ENCODE measurements around the gene BCL2L14. TPM values are rescaled to one million over a fixed set of nuclear protein-coding genes. Genes with fewer than 3 reads are reported as not detected.

The BCL2L14 gene
- total and polyA plus RNA-seq, 9 of the 15 experiments (the other 6 are each of a cell fraction or from before 2014, with no cell fraction given), result not detected

DNA sequence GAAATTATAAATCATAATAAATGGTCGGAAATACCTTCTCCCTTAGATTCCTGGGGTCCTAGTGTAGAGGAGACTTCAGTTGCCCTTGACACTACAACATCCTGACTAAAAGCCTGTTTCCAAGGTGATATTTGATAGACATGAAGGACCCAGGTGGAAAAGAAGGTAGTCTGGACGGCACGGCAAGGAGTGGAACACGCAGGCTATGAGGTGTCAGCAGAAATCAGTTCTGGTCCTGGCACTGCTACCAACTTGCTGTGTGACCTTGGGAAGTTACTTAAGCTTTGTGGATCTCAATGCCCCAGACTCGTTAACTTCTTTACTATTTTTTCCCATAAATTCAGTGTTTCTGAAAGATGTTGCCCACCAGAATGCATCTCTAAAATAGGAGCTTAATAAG, 36.9 kb upstream of the BCL2L14 start (continued):
- TF ChIP-seq PCBP2 (IDR thresholded peaks at IDR 0.05; ENCODE audit: low read depth, low read length, poor library complexity, severe bottlenecking), result no peak

DNA sequence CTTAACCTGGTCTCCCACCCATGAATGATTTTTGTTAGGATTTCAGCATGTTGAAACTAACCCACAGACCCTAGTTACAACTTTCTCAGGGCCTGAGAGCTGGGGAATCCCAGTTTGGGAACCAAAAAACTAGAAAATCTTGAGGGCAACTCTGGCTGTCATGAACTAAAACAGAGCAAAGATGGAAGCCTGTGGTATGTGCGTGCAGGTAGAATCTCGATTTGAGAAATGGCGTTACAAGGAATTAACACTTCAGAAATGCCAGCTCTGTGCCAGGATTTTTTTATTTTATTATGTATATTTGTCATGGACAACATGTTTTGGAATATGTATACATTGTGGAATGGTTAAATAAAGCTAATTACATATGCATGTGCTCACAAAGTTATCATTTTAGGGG, 36.4 kb upstream of the BCL2L14 start:
- no peaks in the 10 kb centered on the region for H3K4me1 ChIP-seq (replicated peaks in 1 of 2; ENCODE audit: control insufficient read depth in 2 of 2, insufficient read depth in 2 of 2, low read length in 2 of 2)
- in situ Hi-C loops (cut with MboI) (no loop called here), intact Hi-C loops (cut with micrococcal nuclease) (loop anchor here (10.0 kb wide), 1 partner anchor 480 kb away; no protein-coding TSS in a partner anchor)
- no peaks in the 10 kb centered on the region for H3K79me2 ChIP-seq (ENCODE audit: control insufficient read depth, insufficient read depth, low read length)
- no peaks in the 10 kb centered on the region for H3K9me3 ChIP-seq (replicated peaks; ENCODE audit: control insufficient read depth, insufficient read depth, low read depth, low read length)
- H3K27ac ChIP-seq (ENCODE audit: extremely low read depth, low read depth, low read length), result no peak overlapping the region
- TF ChIP-seq, protein P1, sequence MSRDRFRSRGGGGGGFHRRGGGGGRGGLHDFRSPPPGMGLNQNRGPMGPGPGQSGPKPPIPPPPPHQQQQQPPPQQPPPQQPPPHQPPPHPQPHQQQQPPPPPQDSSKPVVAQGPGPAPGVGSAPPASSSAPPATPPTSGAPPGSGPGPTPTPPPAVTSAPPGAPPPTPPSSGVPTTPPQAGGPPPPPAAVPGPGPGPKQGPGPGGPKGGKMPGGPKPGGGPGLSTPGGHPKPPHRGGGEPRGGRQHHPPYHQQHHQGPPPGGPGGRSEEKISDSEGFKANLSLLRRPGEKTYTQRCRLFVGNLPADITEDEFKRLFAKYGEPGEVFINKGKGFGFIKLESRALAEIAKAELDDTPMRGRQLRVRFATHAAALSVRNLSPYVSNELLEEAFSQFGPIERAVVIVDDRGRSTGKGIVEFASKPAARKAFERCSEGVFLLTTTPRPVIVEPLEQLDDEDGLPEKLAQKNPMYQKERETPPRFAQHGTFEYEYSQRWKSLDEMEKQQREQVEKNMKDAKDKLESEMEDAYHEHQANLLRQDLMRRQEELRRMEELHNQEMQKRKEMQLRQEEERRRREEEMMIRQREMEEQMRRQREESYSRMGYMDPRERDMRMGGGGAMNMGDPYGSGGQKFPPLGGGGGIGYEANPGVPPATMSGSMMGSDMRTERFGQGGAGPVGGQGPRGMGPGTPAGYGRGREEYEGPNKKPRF (IDR thresholded peaks at IDR 0.05; ENCODE audit: low read depth, low read length), result no peak
- TF ChIP-seq ZNF57 (CRISPR knock-in tag; IDR thresholded peaks at IDR 0.05), result no peak
- TF ChIP-seq, protein P2, sequence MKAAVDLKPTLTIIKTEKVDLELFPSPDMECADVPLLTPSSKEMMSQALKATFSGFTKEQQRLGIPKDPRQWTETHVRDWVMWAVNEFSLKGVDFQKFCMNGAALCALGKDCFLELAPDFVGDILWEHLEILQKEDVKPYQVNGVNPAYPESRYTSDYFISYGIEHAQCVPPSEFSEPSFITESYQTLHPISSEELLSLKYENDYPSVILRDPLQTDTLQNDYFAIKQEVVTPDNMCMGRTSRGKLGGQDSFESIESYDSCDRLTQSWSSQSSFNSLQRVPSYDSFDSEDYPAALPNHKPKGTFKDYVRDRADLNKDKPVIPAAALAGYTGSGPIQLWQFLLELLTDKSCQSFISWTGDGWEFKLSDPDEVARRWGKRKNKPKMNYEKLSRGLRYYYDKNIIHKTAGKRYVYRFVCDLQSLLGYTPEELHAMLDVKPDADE (conservative IDR thresholded peaks at IDR 0.05; ENCODE audit: control insufficient read depth, low read depth, low read length), result no peak
- TF ChIP-seq ZNF316 (IDR thresholded peaks at IDR 0.05), result no peak
- TF ChIP-seq SIX5 (IDR thresholded peaks at IDR 0.05; ENCODE audit: borderline replicate concordance in 1 of 2, insufficient read depth in 1 of 2, low read depth in 1 of 2, low read length in 2 of 2), result no peak
- TF ChIP-seq, protein P3, sequence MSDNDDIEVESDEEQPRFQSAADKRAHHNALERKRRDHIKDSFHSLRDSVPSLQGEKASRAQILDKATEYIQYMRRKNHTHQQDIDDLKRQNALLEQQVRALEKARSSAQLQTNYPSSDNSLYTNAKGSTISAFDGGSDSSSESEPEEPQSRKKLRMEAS (CRISPR knock-in tag; IDR thresholded peaks at IDR 0.05), result no peak
- TF ChIP-seq, protein P4, sequence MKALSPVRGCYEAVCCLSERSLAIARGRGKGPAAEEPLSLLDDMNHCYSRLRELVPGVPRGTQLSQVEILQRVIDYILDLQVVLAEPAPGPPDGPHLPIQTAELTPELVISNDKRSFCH (CRISPR knock-in tag; IDR thresholded peaks at IDR 0.05), result no peak
- TF ChIP-seq, protein P4 (tag; IDR thresholded peaks at IDR 0.05), result no peak
- no peak for TF ChIP-seq HOXB6 (CRISPR knock-in tag; IDR thresholded peaks at IDR 0.05; ENCODE audit: borderline replicate concordance)
- no peak for TF ChIP-seq SUPT5H (IDR thresholded peaks at IDR 0.05)
- TF ChIP-seq RCOR1 (IDR thresholded peaks at IDR 0.05; ENCODE audit: borderline replicate concordance in 1 of 2, low read depth in 2 of 2, low read length in 2 of 2), result no peak
- TF ChIP-seq CEBPB (tag; IDR thresholded peaks at IDR 0.05), result no peak
- no peak for TF ChIP-seq ZNF696 (CRISPR knock-in tag; conservative IDR thresholded peaks at IDR 0.05)
- TF ChIP-seq RBM34 (IDR thresholded peaks at IDR 0.05; ENCODE audit: borderline replicate concordance, insufficient read depth, low read length), result no peak
- no peak for TF ChIP-seq GTF2E2 (tag; IDR thresholded peaks at IDR 0.05)
- H3K9me1 ChIP-seq (ENCODE audit: control insufficient read depth, insufficient read depth, low read length), result no peaks in the 10 kb centered on the region
- no peak overlapping the region for H2AFZ ChIP-seq (ENCODE audit: low read depth, low read length)
- ATAC-seq (no peak), FAIRE-seq (no peak), DNase-seq (ENCODE audit: extremely low read depth in 1 of 4, low spot score in 3 of 4) (no peak)
- H3K36me3 ChIP-seq (ENCODE audit: control insufficient read depth, insufficient read depth, low read length), result no peaks in the 10 kb centered on the region
- H4K20me1 ChIP-seq (replicated peaks; ENCODE audit: control insufficient read depth, insufficient read depth, low read length), result no peaks in the 10 kb centered on the region
- H3K9ac ChIP-seq (ENCODE audit: insufficient read depth in 1 of 2, low read depth in 2 of 2, low read length in 2 of 2), result no peak overlapping the region
- WGBS (ENCODE audit: insufficient coverage, low coverage, missing lambda C conversion rate), result 0% methylated on average over 3 of the region's 3 CpGs
- H3K4me3 ChIP-seq, result no peak overlapping the region
- ChIA-PET CTCF (ENCODE audit: low intra/inter-chr PET ratio) (interaction anchor here (3.3 kb wide), 1 partner anchor 453 kb away, joined by 36 read pairs; no protein-coding TSS in a partner anchor), POLR2A (no interaction called here)
- no peaks in the 10 kb centered on the region; a peak in 1 of 5 replicates for H3K27me3 ChIP-seq (ENCODE audit: control insufficient read depth in 2 of 2, insufficient read depth in 2 of 2, low read length in 2 of 2)
- H3K4me2 ChIP-seq (ENCODE audit: insufficient read depth, low read length), result no peak overlapping the region
- BruUV-seq (replicated peaks), result no TSS peak

Measured in K562 (cell line).